ENCODE results near the gene RBBP8NL.
"Not testable (repeated sequence)": the region's sequence is repeated elsewhere in the genome, so short reads cannot be mapped to it uniquely, and the experiment has no call there.

RBBP8NL gene

DNA sequence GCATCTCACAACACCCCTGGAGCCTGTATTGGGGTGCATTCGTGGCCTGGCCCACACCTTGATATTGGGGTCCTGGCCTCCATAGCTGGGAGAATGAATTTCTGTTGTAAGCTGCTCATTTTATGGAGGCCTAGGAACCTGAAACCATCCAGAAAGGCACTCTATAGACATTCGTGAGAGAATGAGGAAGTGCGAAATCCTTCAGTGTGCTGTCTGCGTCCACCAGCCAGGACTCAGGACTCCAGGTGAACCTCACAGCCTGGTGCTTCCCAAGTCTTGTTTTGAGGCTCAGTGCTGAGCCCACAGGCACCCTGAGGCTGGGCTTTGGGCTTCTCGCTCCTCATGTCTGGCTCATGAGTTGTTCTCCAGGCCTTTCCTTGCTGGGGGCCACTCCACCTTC, 11.9 kb upstream of the RBBP8NL start:
- no peak for DNase-seq

- no peak for DNase-seq
Observed at GRCh38 chr20:62437927-62438326, 10.6 kb upstream of the RBBP8NL start.

- DNase-seq = no peak
Observed at GRCh38 chr20:62437496-62437895, 10.2 kb upstream of the RBBP8NL start.

DNA sequence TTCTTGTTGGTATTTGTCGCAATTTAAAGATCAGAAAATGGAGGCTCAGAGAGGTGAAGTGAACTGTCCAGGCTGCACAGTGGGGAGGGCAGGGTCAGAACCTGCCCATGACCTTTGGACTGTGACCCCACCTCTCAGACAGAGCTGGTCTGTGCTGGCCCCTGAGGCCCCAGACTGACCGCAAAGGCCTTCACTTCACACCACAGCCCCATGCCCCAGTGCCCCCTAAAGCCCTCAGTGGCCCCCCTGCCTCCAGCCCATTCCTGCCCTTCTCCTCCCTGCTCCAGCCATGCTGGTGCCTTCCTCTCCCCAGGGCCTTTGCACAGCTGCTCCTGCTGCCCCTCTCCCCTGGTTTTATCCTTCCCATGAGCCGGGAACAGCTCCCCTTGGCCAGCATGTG, 9.4 kb upstream of the RBBP8NL start:
- no peak for DNase-seq

DNA sequence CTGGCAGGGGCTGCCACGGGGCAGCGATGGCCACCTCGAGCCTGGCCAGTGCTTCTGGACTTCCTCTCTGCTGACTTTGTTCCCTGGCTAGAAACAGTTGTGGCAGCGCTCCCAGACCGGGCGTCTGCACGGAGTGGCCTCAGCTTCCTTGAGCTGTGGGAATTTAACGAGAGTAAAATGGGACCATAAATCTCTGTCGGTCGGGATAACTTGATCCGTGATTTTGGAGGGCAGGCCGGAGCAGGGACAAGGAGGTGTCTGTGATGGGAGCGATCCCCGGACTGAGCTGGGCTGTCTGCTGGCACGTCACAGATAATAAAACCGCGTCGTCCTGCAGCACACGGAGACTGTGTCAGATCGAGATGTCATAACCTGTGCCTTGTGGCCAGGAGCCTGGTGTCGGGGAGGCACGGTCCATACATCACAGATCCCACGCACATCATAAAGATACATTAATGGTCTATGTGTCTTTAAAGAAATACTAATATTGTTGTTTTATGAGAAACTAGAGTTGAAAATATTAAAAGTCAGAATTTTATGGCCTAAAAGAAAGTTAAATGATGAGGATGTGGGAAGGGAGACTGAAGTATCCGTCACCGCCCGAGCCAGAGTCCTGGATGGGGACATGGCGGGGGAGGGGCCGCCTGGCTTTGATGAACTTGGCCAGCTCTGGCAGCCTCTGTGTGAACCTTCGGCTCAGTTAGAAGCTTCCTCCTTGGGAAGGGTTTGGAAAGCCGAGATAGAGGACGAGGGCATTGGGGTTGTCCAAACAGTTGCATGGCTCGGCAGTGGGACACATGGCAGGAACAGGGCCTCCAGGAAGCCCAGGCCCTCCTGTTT, 6.5 kb upstream of the RBBP8NL start:
- no peak for DNase-seq

DNA sequence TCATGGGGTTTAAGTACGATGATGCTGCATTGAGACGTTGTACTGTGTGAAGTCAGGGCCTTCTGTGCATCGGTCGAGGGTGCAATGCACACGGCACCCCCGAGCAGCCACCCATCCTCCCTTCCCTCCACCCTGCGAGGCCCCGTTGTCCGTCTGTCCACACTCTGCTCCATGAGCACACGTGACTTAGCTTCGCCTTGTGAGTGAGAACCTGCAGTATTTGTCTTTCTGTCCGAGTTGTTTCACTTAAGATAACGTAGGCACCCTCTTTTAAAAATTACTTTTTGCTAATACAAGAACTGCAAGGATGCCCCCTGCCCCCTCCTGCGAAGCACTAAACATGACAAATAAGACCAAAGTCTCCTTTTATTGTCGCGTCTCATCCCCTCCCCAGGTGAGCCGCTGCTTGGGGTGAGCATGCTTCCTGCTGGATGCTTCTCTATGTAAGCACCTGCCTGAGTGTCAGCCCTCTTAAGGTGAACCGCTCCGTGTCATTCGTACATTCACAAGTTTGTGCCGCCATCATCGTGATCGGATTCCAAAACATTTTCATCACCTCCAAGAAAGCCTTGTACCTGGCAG, 3.6 kb upstream of the RBBP8NL start:
- no peak for DNase-seq

DNA sequence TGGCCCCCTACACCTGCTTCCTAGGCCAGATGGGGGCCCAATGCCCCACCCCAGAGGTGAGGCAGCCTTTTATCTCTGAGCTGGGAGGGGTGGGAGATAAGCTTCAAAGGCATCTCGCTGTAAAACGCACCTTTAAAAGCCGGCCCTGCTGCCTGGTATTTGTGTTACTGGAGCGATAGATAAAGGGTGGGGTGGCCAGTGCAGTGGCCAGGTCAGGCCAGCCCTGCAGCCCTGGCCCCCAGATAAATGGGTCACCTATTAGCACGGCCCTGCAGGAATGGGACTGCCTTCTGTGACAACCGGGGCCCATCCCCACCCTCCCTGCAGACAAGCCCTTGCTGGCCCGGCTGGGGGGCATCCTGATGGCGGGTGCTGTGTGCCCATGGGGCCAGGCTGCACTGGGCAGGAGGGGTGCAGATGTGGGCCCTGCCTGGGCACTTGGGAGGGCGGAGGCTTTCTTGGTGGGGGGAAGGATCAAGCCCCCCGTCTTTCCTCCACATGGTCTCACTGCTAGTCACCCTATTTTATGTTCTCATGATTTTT, 3.0 kb upstream of the RBBP8NL start:
- DNase-seq = no peak

- no peak for DNase-seq
Observed at GRCh38 chr20:62429455-62430310, 2.3 kb upstream of the RBBP8NL start.

- no peak for DNase-seq
Observed at GRCh38 chr20:62428396-62429295, 1.3 kb upstream of the RBBP8NL start.

GRCh38 chr20:62428002-62428372, 648 bp upstream of the RBBP8NL start:
- no peak for DNase-seq

DNA sequence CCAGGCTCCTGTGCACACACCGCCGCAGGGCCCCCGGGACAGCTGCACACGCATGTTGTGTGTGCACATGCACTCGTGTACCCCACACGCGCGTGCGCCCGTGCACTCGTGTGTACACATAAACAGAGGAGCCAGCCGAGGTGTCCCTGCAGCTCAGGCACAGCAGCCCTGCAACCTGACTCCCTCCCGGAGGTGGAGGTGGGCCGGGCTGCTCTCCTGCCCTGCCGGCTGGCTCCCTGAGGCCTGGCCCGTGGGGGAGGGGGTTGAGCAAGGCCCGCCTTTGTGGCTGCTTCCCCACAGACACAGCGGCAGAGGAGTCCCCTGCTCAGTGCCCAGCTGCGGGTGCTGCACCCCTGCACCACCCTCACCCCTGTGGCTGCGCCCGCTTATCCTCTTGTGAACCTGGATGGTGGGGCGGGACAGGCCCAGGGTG, 624 bp downstream of the RBBP8NL start:
- DNase-seq = no peak

- not testable (repeated sequence) for DNase-seq
Observed at GRCh38 chr20:62426059-62426348, 1.3 kb downstream of the RBBP8NL start.

DNA sequence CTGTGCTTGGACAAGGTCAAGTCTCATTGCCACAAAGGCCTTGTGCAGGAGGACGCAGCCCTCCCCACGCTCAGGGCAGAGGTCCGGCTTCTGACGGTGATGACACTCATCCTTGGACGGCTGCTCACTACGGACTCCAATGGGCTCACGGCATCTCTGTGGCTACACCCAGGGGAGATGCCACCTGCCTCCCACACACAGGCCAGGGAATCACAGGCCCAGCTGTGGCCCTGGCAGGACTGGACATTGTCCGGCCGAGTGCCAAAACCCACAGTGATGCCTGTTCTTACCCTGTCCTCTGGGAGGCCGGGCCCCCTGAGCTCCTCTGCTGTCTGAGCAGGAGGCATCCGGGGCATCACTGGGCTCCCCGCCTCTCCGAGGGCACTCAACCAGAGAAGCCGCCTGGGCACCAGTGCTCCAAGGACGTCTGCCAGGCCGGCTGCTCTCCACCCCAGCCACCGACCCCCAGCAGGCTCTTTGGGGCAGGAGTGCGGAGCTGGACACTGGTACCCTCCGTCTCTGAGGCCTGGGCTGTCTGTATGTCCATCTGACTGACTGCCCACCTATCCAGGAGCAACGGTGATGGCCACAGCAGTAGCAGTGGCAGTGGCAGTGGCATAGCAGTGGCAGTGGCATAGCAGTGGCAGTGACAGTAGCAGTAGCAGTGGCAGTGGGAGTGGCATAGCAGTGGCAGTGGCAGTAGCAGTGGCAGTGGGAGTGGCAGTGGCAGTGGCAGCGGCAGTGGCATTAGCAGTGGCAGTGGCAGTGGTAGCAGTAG, 1.9 kb downstream of the RBBP8NL start:
- no peak for DNase-seq

GRCh38 chr20:62424249-62425107, 2.9 kb downstream of the RBBP8NL start:
- no peak for DNase-seq

GRCh38 chr20:62423326-62423706, 4.0 kb downstream of the RBBP8NL start:
- DNase-seq = no peak

GRCh38 chr20:62422636-62423325, 4.6 kb downstream of the RBBP8NL start:
- no peak for DNase-seq

DNA sequence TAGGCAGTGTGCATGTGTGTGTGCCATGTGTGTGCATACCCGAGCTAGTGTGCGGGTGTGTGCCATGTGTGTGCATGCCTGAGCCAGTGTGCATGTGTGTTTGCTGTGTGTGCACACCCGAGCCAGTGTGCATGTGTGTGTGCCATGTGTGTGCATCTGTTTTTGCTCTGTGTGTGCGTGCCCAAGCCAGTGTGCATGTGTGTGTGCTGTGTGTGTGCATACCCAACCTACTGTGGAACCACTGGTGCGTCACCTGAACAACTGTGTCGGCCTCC, 5.7 kb downstream of the RBBP8NL start:
- DNase-seq = no peak

DNA sequence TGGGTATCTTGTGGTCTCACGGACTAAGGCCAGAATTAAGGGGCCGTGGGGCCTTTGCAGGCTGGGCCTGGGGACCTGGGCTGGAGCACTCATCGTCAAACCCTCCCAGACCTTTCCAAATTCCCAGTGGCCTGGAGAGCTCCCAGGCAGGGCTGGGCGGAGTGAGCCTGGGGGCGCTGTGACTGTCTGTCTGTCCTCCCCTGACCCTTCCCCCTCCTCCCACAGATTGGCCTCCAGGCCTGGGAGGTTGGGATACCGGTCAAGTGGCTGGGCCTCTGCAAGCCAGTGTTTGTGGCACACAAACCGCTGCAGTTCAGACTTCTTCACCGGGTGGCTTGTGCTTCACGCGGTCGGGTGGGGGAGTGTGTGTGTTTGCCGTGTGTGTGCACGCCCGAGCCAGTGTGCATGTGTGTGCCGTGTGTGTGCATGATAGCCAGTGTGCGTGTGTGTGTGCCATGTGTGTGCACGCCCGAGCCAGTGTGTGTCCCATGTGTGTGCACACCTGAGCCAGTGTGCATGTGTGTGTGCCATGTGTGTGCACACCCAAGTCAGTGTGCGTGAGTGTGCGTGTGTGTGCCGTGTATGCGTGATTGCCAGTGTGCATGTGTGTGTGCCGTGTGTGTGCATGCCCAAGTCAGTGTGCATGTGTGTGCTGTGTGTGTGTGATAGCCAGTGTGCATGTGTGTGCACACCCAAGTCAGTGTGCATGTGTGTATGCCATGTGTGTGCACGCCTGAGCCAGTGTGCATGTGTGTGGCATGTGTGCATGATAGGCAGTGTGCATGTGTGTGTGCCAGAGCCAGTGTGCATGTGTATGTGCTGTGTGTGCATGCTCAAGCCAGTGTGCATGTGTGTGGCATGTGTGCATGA, 6.3 kb downstream of the RBBP8NL start:
- no peak for DNase-seq

DNA sequence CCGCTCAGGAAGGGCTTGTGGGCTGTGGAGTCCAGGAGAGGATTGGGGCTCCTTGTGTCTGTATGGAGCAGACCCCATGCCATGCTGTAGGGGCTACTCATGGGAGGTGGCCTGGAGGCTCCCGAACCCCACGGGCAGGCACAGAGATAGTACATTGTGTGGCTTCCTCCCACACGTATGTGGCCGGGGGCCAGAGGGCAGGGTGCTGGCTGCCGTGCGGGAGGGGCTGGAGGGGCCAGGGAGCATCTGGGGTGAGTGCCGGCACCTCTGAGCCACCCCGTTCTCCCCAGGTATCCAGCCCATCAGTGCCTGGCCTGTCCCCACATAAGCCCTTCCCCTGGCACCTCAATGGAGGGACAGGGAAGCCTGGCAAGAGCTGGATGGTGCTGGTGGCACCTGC, 7.6 kb downstream of the RBBP8NL start:
- DNase-seq = no peak
